ENCODE measurements around the gene GXYLT1. TPM values are rescaled to one million over a fixed set of nuclear protein-coding genes. Genes with fewer than 3 reads are reported as not detected.

The GXYLT1 gene
- total RNA-seq, 1 donor = 3.0 TPM

Other genes starting within 250 kb of the GXYLT1 start
- gene YAF2, start 93.4 kb upstream of the GXYLT1 start, total RNA-seq = 10.5 TPM
- 11.6 TPM for gene ZCRB1, start 181.2 kb upstream of the GXYLT1 start, total RNA-seq
- 30.7 TPM for gene PPHLN1, start 181.3 kb upstream of the GXYLT1 start, total RNA-seq